Stomach (tissue), 4 donors: ENCODE data around the gene PTGDR2.

Experiments used
- CTCF ChIP-seq, 7 experiments: fragments of 450-650 bp in 4 of 7; fragments of 200-600 bp in 3 of 7; sonication (generic) in 3 of 7; IDR thresholded peaks; one replicate each; pipeline ENCODE4 v1.5.1; 2016 to 2019; ENCODE audit warnings: antibody characterized with exemption in 7 of 7, control low read depth in 2 of 7, mild to moderate bottlenecking in 1 of 7
- EP300 ChIP-seq: sonication (generic); formaldehyde crosslinking; IDR thresholded peaks from one replicate; pipeline ENCODE4 v1.6.1; 2017; ENCODE audit warnings: antibody characterized with exemption
- POLR2A ChIP-seq, 4 donors: fragments of 450-650 bp; IDR thresholded peaks; one replicate each; pipeline ENCODE4 v1.6.1; 2016; ENCODE audit warnings: antibody characterized with exemption in 4 of 4, control low read depth in 2 of 4, mild to moderate bottlenecking in 1 of 4, moderate library complexity in 1 of 4
- POLR2AphosphoS5 ChIP-seq, 3 donors: sonication (generic); formaldehyde crosslinking; IDR thresholded peaks; one replicate each; pipeline ENCODE4 v1.6.1; 2016; ENCODE audit warnings: antibody characterized with exemption in 3 of 3

DNA sequence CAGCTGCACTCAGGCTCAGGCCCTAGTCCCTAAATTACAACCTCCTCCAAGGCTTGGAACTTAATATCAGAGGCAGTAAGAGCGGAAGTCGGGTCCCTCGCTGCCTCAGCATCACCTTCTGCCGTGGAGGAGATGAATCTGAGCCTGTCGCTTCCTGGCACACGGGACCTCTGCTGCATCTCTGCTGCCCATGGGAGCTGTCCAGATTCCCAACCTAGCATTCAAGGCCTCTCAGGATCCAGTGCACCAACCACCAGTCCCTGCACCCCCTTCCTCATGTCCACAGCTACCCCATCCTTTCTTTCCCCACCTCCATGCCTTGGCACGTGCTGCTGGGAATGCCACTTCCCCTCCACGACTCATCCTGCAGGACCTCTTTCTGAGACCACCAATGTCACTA lies 2.5 kb upstream of the PTGDR2 start:
- TF ChIP-seq CTCF (IDR thresholded peaks at IDR 0.05) (no peak), POLR2A (IDR thresholded peaks at IDR 0.05) (no peak), POLR2AphosphoS5 (IDR thresholded peaks at IDR 0.05) (no peak), EP300 (no peak)
